Measurements from ENCODE around the gene VWF.

Gene VWF

DNA sequence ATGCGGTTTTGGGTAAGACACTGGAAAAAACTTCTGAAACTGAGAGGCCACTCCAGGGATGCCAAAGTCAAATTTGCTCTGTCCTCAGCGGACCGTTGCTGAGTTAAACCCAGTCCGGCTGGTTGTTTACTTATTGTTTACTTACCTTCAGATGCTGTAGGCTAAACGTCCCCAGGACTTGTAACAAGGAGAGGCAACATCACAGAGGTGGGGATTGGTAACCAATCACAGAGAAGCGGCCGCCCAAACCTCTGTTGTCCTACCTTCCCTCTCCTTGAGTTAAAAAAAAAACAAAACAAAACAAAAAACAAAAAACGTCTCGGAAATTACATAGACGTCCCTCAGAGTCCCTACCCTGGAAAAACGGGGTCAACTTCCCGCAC, 179.8 kb downstream of the VWF start:
- no peak for DNase-seq

DNA sequence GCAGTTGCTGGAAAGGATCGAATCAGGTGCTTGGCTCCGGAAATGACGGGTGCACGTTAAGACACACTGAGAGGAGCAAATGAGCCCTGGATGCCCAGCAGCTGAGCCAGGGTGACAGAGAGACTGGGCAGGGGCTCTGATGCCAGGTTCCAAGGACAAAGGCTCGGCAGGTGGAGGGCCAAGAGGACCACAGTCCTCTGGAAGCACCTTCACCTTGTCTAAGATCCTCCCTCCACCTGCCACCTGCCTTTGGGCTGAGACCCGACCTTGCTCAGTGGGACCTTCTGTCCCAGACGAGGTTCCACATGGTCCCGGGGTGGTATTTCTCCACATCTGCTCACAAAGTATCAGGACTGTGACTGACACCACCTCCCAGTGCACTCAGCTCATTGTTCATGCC, 180.4 kb downstream of the VWF start:
- no peak for DNase-seq

DNA sequence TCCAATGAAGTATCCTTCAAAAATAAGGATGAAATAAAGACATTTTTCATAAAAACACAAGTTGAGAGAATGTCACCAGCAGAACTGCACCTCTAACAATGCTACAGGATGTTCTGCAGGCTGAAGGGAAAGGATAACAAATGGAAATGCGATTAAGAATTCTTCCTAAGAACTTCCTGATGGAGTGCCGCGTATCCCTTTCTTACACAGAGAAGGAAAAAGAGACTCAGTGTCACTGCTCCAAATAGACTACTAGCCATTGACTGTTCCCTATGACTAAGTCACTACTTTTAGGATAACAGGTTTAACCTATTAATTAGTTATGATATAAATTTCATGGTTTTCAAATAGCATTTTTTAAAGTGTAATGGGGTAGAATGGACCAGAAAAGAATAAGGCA, 182.6 kb downstream of the VWF start:
- no peak for DNase-seq

DNA sequence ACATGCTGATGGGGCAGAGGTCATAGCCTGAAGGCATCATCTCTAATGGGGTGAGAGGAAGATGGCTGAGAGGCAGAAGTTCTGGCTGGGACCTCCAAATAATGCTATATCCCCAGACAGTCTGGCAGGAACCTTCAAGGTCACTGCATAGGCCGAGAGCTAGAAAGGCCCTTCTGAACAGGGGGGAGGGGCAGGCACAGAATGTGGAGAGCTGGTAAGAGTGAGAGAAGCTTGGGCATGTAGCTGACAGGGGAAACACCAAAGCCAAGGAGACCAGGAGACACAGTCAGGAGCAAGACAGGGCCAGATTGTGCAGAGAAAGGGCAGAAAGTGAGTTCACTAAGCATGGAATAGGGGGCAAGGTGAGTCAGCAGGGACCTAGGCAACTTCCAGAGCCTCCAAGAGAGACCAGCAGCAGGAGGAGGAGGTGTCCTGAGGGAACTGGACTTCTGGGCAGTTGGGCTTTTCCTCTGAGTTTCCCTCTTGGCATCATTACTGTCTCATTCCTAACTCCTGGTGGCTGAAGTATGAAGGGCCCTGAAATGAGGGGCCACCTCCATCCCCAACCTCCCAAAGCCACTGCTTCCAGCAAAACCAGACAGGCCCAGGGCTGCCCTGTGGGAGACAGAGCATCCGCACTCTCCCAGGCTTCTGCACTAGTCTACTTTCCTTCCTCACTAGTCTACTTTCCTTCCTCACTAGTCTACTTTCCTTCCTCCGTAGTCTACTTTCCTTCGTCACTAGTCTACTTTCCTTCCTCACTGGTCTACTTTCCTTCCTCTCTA, 196.5 kb downstream of the VWF start:
- DNase-seq, result no peak

DNA sequence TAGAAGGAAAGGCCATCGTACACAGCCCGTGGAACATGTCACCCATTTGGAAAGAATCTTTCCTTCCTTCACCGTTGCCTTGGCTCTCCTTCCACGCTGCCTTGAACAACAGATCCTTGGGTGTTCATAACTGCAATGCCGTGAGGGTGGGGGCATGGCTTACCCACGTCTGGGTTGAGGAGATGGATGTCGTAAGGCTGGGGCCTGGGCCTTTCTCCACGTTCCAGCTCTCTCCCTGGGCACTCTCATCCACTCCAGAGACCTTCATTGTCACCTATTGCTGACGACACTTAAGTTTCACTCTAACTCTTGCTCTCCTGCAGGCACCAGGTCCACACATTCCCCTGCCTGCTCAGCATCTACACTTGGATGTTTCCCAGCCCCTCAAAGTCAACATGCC, 198.8 kb downstream of the VWF start:
- DNase-seq, result no peak

DNA sequence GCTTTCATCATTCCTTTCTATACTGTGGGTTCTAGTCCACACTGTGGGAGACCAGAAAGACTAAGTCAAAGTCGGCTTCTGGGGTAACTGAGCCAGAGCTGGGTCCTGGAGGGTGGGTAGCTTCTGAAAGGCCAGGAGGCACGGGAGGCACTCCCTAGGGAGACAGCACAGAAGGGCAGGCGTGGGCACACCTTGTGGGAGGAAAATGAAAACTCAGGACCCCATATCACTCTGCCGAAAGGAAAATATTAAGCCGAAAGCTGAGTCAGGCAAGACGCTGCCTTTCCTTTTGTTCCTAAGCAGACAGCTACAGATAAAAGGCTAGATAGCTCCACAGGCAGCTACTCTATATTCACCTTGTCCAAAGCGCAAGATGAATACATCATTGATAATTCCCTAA, 200.1 kb downstream of the VWF start:
- no peak for DNase-seq

DNA sequence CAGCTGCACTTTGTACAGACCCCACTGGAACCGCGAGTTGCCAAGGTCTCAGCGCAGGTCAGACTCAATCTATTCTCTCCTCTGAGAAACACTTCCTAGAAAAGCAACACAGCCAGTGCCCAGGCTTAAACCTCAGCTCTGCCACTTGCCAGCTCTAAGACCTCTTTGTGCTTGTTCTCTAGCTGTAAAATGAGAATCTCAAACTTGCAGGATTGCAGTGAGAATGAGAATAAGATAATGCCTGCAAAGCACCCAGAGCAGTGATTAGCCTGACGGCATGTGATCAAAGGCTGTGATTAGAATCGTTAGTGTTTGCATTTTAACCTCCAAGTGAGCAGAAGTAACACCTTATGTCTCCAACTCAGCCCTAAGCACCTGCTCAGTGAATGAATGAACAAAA, 200.7 kb downstream of the VWF start:
- no peak for DNase-seq

DNA sequence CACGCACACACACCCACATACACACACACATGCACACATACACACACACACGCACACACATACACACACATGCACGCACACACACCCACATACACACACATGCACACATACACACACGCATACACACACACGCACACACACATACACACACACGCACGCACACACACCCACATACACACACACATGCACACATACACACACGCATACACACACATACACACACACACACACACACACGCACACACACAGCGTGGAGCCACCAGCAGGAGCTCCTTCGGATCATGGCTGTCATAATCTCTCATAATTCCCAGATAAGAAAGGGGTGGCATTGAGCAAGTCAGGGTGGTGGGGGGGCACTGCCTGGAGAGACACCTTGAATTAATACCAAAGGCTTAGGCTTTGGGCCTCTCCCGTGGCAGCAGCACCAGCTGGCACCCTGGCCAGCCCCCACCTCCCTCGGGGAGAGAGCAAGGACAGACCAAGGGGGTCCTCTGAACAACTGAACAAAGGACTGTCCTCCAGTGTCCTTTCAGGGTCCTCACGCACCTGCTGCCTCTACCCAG, 201.3 kb downstream of the VWF start:
- DNase-seq, result no peak

DNA sequence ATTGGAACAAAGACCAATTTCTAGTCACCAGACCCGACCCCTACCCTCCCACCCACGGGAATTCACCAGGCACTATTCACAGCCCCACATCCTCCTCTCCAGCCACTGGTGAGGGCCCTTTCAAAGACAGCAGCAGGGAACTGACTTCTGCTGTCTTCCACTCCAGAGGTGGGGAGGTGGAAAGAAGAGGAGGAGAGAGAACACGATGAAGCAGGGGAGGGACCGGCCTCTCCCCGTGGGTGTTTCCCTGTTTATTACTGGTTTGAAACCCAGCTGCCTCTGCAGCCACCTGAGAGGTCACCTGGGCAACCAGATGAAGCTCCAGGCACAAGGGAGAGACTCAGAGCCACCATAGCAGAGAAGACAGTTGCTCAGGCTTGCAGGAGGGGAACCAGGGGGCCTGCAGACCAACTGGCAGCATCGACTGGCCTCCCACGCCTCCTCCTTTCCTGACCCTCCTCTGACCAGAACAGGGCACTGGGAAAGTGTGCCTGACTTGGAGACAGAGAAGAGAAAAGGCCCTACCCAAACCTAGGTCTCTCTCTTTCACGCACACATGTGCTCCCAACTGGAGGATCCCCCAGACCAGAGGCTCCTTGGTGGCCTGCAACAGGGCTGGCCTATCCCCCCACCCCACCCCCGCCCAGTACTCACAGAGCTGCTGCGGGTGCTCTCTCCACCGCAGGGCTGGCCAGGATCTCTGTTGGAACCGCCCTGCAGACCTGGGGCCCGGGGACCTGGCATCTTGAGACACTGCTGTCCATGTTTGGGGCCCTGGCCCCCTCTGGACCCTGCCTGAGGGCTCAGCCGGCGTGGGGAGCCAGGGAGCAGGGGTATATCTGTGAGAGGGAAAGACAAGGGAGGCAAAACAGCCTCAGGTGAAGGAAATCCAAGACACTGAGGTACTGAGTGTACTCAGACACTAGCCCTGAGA, 202.2 kb downstream of the VWF start:
- DNase-seq, result no peak

DNA sequence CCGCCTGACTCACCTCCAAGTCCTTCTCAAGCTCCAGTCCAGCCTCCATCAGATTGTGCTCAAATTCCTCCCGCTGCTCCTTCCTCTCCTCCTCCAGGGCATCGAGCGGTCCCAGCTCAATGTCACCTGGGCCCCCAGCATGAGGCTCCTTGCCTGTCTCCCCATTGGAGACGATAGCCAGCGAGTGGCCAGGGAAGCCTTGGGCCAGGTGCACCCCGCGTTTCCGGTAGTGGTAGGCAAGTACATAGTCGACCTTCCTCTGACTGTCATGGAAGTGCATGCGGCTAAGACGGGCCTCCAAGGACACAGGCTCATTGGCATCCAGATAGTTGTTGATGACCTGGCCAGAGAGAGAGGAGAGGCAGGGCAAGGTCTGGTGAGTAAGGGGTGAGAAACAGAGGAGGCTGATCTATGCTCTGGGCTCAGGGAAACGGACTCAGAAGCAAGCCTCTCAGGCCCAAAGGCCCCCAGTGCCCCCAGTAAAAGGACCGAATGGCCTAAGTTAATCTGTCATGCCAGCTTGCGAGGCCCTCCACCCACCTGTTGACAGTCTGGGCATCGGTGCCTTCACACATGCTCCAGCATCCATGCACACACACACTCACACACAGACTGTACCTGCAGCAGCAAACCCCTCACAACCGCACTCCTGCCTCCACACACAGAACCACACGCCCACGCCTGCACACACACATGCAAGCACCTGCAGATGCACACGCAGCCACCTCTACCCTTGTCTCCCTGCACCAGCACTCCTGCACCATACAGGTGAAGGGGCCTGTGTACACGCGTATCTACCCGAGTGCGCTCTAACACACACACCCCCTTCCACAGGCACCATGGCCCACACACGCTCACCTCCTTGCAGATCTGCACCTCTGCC, 203.2 kb downstream of the VWF start:
- no peak for DNase-seq

DNA sequence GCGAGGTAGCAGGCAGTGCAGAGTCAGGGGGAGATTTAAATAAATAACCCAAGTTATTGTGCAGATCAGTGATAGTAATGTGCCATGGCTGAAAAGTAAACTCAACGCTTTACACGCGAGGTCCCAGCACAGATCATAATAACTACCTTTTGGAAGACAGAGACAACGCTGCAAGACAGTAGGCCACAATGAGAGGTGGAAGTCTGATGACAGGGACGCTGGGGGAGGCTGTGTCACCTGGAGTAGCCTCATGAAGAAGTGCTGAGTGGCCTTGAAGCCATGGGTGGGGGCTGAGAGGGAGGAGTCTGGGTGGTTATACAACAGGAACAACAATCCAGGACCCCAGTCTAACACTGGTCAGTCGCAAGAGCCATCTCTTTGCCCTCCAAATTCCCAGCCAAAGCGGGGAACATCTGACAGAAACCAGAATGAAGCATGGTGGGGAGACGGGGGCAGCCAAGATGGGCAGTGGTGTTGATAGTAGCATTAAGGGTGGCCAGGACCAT, 207.6 kb downstream of the VWF start:
- DNase-seq, result no peak

DNA sequence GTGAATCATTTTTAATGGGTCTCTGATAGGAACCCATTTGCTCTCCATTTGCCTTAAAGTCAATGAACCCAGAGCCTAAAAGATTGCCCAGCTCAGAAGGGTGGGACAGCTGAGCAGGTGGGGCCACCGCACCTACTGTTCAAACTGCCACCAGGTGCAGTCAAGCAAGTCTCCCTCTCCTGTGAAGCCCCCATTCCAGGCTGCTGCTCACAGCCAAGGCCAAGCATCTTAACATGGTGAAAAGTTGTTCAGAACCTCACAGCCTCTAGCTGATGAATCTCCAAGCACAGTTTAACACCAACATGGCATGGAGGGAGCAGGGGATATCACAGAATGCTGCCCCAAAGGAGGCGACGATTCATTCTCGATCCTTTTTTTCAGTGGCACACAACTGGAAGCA, 209.0 kb downstream of the VWF start:
- DNase-seq, result no peak

DNA sequence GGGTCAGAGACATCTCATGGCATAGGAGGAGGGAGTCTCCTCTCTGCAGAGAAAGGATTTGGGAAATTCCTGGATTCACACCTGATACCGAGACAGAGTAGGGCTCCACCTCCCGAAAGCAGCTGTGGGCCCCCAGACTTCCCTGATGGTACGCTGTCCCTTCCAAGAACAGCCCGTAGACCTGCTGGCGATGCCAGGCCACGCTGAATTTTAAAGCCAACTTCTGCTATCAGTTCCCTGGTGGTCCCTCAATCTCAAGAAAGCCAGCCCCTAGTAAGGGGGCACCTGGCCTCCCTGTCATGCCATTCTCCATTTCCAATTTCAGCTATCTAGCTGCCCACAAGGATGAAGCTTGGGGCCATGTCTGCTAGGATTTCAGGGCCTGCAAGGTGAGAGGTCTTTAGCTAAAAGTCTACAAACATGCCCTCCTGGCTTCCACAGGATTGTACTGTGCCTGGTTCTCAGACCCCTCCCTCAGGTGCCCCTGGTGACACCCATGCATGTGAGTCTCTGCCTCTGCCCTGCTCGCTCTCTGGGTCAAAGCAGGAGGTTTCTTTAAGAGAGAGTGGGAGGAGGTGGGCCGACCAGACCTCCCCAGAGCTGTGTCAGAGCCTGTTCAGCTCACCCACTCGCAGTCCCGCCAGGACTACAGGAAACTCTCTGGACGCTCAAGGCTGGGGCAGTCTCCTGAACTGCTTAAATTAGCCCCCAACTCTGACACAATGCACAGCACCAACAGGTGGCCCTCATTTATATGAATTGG, 209.9 kb downstream of the VWF start:
- no peak for DNase-seq

DNA sequence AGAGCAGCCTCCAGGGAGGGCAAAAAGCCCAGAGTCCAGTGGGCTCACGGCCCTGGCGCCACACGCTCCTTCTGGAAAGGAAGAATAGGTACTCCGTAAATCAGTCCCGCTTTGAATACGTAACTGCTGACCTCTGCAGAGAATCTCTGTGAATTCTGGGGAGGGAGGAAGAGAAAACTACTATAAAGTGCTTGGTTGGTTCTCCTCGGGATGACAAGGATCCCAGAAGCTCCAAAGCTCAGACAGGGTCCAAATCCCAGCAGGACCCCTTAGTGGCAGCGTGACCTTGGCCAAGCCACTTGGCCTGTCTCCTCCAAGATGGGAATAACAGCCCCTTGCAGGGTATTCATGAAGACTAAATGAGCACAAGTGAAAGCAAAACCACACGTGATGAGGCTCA, 211.1 kb downstream of the VWF start:
- DNase-seq, result no peak

DNA sequence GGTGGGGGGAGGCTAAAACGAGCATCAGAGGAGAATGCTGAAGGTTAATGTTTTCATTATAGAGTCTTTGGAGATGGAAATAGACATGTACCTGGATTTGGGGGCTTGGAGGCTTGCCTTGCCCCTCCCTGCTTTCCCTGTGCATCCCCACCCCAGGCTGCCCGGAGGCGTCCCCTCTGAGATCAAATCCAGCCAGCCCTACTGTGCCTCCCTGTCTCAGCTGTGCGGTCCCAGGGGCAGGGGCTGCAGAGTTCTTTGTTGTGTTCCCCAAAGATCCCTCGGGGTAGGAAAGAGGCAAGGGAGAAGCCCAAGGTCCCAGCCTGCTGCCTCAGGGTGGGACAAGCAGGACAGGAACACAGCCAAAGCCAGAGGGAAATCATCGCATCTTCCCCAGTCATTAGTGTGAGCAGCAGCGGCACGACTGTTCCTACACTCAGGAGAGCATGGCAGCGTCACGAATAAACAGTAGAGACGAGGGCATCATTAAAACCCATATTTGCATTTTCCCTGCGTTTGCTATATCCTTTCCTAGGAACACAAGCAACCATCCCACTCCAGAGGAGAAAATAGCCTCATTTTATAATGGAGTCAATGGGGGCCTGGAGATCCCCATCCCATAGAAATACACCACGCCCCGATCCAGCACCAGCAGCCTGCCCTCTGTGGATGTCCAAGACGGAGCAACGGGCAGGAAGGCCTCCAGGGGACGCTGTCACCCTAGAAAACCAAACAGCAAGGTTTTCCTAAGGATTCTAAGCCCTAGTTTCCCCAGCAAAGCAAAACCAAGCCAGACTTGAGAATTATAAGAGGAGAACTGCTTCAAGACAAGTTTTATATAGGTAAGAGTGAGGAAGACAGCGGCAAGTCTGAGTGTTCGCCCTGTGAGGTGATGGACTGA, 211.8 kb downstream of the VWF start:
- DNase-seq, result no peak

DNA sequence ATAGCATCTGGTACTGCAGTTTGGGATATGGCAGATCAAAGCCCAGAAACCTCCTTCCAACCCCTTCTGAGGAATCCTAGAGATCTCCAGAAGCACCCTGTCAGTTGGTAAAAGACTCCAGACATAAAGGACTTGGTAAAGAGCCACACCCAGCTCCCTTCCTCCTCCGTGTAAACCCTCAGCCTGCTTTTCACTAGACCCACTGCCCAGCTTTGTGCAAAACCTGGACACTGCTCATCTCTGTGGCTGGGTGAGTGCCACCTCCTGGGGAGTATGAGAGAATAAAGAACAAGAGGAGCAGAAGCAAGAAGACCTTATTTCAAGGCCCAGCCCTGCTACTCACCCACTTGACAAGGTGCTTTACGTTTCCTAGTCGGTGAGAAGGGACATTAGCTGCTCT, 212.5 kb downstream of the VWF start:
- DNase-seq, result no peak

DNA sequence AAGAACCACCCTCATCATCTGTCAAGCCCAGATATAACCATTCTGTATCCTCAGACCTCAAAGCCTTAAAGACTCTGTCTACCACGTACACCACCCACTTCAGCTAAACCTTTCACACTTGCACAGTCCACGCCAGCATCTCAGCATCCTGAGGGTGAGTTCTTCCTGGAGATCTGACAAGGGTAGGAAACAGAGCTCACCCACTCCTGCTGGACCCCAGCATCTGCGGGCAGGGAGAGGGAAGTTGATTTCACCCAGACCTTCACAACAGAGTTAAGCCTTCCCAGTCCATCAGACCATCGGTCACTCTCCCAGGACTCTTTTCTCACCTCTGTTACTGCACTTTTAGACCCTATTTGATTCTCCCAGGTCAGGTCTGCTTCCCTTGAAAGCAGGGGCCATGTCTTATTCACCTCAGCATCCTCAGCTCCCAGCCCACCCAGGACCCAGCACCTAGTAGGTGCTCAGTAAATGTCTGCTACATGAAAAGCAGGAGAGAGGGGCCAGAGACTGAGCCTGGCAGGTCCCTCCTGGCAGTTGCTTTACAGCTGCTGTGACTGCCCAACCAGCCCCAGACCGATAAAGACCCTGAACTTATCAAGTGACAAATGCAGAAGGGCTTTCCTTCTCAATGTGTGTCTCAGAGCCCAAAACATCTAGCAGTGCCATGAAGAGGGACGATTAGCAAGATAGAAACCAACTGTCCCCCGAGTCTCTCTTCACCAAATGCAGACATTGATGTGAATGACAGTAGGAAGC, 213.5 kb downstream of the VWF start:
- DNase-seq, result no peak

DNA sequence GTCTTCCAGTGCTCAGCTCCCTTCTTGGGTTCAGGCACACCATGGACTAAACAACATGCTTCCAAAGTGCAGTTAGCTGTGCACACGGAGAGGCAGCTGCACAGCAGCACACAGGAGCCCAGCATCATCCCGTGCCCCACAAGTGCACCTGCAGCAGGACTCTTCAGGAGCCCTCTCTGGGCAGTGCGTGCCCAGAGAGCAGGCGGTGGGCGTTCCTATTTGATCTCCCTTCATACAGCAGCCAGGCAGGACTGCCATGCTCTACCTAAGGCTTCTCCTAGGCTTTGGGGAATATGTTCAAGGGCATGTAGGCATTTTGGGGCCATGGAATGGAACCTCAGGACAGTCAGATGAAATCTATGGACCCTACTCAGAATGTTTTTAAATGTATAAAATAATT, 214.9 kb downstream of the VWF start:
- no peak for DNase-seq

DNA sequence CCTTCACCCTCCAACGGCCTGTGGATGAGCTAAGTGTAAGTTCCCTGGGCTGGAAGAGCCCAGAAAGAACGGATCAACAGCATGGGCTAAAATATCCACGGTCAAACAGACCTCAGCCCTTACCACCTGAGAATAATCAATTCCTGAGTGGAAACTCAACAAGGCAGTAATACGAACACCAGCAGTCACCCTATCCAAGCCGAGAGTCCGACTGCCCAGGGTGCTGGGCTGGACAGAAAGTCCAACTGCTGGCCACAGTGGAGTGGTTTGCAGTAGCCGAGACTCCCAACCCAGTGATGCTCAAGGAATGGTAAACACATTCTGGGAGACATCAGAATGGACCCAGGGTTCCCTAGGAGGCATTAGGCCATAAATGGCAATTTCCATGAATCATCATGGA, 216.2 kb downstream of the VWF start:
- no peak for DNase-seq

DNA sequence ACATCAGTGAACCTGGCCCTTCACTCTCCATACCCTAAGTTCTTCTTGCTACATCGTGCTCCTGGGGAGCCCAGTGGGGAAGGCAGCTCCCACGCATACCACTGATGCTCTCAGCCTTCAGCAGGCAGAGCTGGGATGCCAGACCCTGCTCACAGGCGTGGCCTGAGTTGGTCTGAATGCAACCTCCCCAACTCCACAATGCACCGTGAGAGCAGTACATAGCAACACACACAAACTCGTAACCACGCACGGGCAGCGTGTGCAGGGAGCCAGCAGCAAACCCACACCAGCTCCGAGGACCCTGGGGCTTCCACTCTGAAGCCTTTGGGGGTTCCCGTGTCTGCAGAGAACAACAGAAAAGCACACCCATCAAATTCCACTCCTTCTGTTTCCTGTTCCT, 216.7 kb downstream of the VWF start:
- DNase-seq, result no peak

All from CD4-positive, alpha-beta T cell treated with Interleukin-1 beta for 1 hour (primary cell).